K562 (cell line): Measurements from ENCODE around the gene RGMA. TPM values are rescaled to one million over a fixed set of nuclear protein-coding genes. Genes with fewer than 3 reads are reported as not detected.

Experiments used
- ATAC-seq: fragments of 200-7000 bp; cut with Tn5 transposase; 3 replicates; pipeline ENCODE4 v1.9.1; 2020; ENCODE audit warnings: moderate library complexity
- BruUV-seq: library from RNA; stranded (reverse); fragments of 400-500 nt; replicated peaks from 2 replicates; lab custom pipeline; 2021; lab: Mats Ljungman, UMichigan
- CTCF ChIA-PET: fragments of 300-600 bp; formaldehyde crosslinking; extraction: SDS; loops from one replicate; lab custom pipeline; 2021; ENCODE audit warnings: low intra/inter-chr PET ratio; lab: Yijun Ruan, JAX
- POLR2A ChIA-PET: fragments of 300-600, 350-650 bp; sonication (Branson Sonifier 250); formaldehyde crosslinking; extraction: SDS; loops from one replicate; lab custom pipeline; 2021; ENCODE audit warnings: antibody characterized with exemption, inconsistent platforms; lab: Yijun Ruan, JAX
- DNase-seq, 4 experiments: peaks; one replicate each; pipeline versions ENCODE4 v3.0.0 to v3.0.0-alpha.2; 2011 to 2018; ENCODE audit warnings: low spot score in 3 of 4, mixed read lengths in 3 of 4; ENCODE audit errors: extremely low read depth in 1 of 4
- FAIRE-seq: peaks from 2 replicates; lab custom pipeline; 2011; peaks lifted over from hg19 to GRCh38; lab: Jason Lieb, UNC
- H2AFZ ChIP-seq: 2 replicates; pipeline ENCODE4 v1.6.0; 2011; ENCODE audit warnings: low read depth, low read length, control low read depth, inconsistent platforms
- H3K27ac ChIP-seq: fragments of 200-600 bp; 3 replicates; pipeline ENCODE4 v1.8.0; 2011; ENCODE audit warnings: low read depth, mild to moderate bottlenecking, control low read depth, inconsistent platforms, low read length, moderate library complexity, mixed read lengths; ENCODE audit errors: extremely low read depth
- H3K27me3 ChIP-seq, 2 experiments: fragments of 300-600 bp in 1 of 2; 2 replicates in 1 of 2; 3 replicates in 1 of 2; pipeline versions ENCODE4 v1.6.0 to v1.8.0; 2011; ENCODE audit warnings: inconsistent platforms in 2 of 2, low read length in 2 of 2, mild to moderate bottlenecking in 1 of 2, mixed read lengths in 1 of 2, moderate library complexity in 1 of 2; ENCODE audit not compliant: control insufficient read depth in 2 of 2, insufficient read depth in 2 of 2
- H3K36me3 ChIP-seq: fragments of 300-600 bp; 3 replicates; pipeline ENCODE4 v1.8.0; 2011; ENCODE audit warnings: mild to moderate bottlenecking, low read length, inconsistent platforms; ENCODE audit not compliant: control insufficient read depth, insufficient read depth
- H3K4me1 ChIP-seq, 2 experiments: fragments of 200-600 bp in 1 of 2; replicated peaks in 1 of 2; 2 replicates in 1 of 2; 3 replicates in 1 of 2; pipeline versions ENCODE4 v1.5.1 to v1.8.0; 2011; ENCODE audit warnings: inconsistent platforms in 2 of 2, low read length in 2 of 2, mild to moderate bottlenecking in 1 of 2, mixed read lengths in 1 of 2, moderate library complexity in 1 of 2; ENCODE audit not compliant: control insufficient read depth in 2 of 2, insufficient read depth in 2 of 2
- H3K4me2 ChIP-seq: 2 replicates; pipeline ENCODE4 v1.6.1; 2011; ENCODE audit warnings: low read length, control low read depth, inconsistent platforms, mixed read lengths; ENCODE audit not compliant: insufficient read depth
- H3K4me3 ChIP-seq: fragments of 200-600 bp; sonication (generic), shearing (Covaris generic); 2 replicates; pipeline ENCODE4 v1.5.1; 2016; ENCODE audit warnings: control low read depth, inconsistent platforms
- H3K79me2 ChIP-seq: fragments of 200-600 bp; 3 replicates; pipeline ENCODE4 v1.8.0; 2011; ENCODE audit warnings: low read length, inconsistent platforms; ENCODE audit not compliant: control insufficient read depth, insufficient read depth
- H3K9ac ChIP-seq, 2 experiments: 2 replicates each; pipeline versions ENCODE4 v1.6.0 to v1.6.1; 2011; ENCODE audit warnings: low read depth in 2 of 2, low read length in 2 of 2, control low read depth in 1 of 2, inconsistent platforms in 1 of 2, mild to moderate bottlenecking in 1 of 2, mixed read lengths in 1 of 2; ENCODE audit not compliant: insufficient read depth in 1 of 2
- H3K9me1 ChIP-seq: one replicate; pipeline ENCODE4 v1.6.0; 2011; ENCODE audit warnings: inconsistent platforms, mild to moderate bottlenecking, low read length, moderate library complexity; ENCODE audit not compliant: control insufficient read depth, insufficient read depth
- H3K9me3 ChIP-seq: replicated peaks from 2 replicates; pipeline ENCODE4 v1.5.1; 2011; ENCODE audit warnings: low read depth, low read length, inconsistent platforms; ENCODE audit not compliant: control insufficient read depth, insufficient read depth
- H4K20me1 ChIP-seq: replicated peaks from 2 replicates; pipeline ENCODE4 v1.6.1; 2011; ENCODE audit warnings: low read length, inconsistent platforms, mixed read lengths; ENCODE audit not compliant: control insufficient read depth, insufficient read depth
- CCAR2 ChIP-seq: fragments of 200-400 bp; formaldehyde crosslinking; IDR thresholded peaks from 2 replicates; pipeline ENCODE4 v1.6.1; 2017; ENCODE audit warnings: mild to moderate bottlenecking, low read depth, low read length
- ELK1 ChIP-seq: sonication (generic); formaldehyde crosslinking; IDR thresholded peaks from 2 replicates; pipeline ENCODE4 v1.8.1; 2022; ENCODE audit warnings: missing genetic modification reagents
- GATAD2A ChIP-seq: fragments of 450-650 bp; IDR thresholded peaks from 2 replicates; pipeline ENCODE4 v1.6.1; 2017
- HOXB6 ChIP-seq: fragments of 250-450 bp; sonication (Bioruptor Pico); IDR thresholded peaks from 2 replicates; pipeline ENCODE4 v1.5.1; 2022; ENCODE audit warnings: mild to moderate bottlenecking, borderline replicate concordance
- NFE2L1 ChIP-seq: fragments of 450-650 bp; IDR thresholded peaks from 2 replicates; pipeline ENCODE4 v1.6.1; 2016; ENCODE audit warnings: missing genetic modification characterization, low read depth, mild to moderate bottlenecking, missing compliant biosample characterization, moderate library complexity, borderline replicate concordance
- SAFB ChIP-seq: fragments of 200-400 bp; formaldehyde crosslinking; IDR thresholded peaks from 2 replicates; pipeline ENCODE4 v1.6.1; 2017; ENCODE audit warnings: low read depth, low read length, borderline replicate concordance
- ZHX1 ChIP-seq: fragments of 150-350 bp; conservative IDR thresholded peaks from 2 replicates; pipeline ENCODE4 v1.6.1; 2014; ENCODE audit warnings: low read length
- ZNF134 ChIP-seq: fragments of 250-450 bp; sonication (Bioruptor Pico); conservative IDR thresholded peaks from 2 replicates; pipeline ENCODE4 v1.4.0; 2020
- ZNF175 ChIP-seq: fragments of 200-800 bp; sonication (Bioruptor generic); IDR thresholded peaks from 2 replicates; pipeline ENCODE4 v1.6.1; 2016; ENCODE audit warnings: low read depth, mild to moderate bottlenecking, missing genetic modification characterization, missing compliant biosample characterization
- WGBS: fragments of 100-300 bp; shearing (Covaris generic); methylation state at CpG from one replicate; pipeline ENCODE4 v1.1.6; 2016; ENCODE audit warnings: low coverage, mixed read lengths; ENCODE audit not compliant: insufficient coverage; ENCODE audit errors: missing lambda C conversion rate; 5-methylcytosine and 5-hydroxymethylcytosine counted together
- in situ Hi-C: fragments of 300-500 bp; cut with MboI; formaldehyde crosslinking; loops from 4 replicates; pipeline ENCODE4 v1.15.0; 2018; ENCODE audit warnings: inconsistent platforms, mixed read lengths
- intact Hi-C: fragments of 100-400 bp; cut with micrococcal nuclease; formaldehyde crosslinking; loops from 2 replicates; pipeline ENCODE4 v1.14.2; 2022
- polyA plus RNA-seq, 8 experiments: library from polyadenylated mRNA; depleted of rRNA in 4 of 8; stranded (reverse) in 5 of 8; unstranded in 3 of 8; fragments of >200 nt; fragmentation: Nextera tagmentation in 2 of 8; fragmentation: Illumina TruSeq in 1 of 8; extraction: Ambion mirVana in 2 of 8; extraction: Trizol in 1 of 8; gene quantifications; 2 replicates each; pipeline versions ENCODE4 v1.2.1 to v1.2.3, GENCODE V29; 2011 to 2014; ENCODE audit warnings: inconsistent platforms in 1 of 8, missing spikeins in 1 of 8
- total RNA-seq, 7 experiments: library from RNA; depleted of rRNA in 6 of 7; stranded (reverse); fragments of >200 nt in 6 of 7; fragmentation: Illumina TruSeq in 2 of 7; extraction: Trizol in 2 of 7; gene quantifications; 2 replicates each; pipeline versions ENCODE4 v1.2.1 to v1.2.3, GENCODE V29; 2011 to 2021; ENCODE audit warnings: low replicate concordance in 1 of 7

Gene RGMA
- total and polyA plus RNA-seq, 9 of the 15 experiments (the other 6 are each of a cell fraction or from before 2014, with no cell fraction given): 0.03 to 0.05 (median 0.03) TPM; not detected in 6

GRCh38 chr15:93012786-93013185 lies 76.2 kb downstream of the RGMA start:
- Histone ChIP-seq H3K79me2 (no peaks in the 10 kb centered on the region), H3K9me1 (no peaks in the 10 kb centered on the region), H3K4me3 (no peak overlapping the region), H4K20me1 (no peaks in the 10 kb centered on the region; the same call in 1 of the 2 replicates), H3K4me1 (no peaks in the 10 kb centered on the region), H3K4me2 (no peak overlapping the region), H3K9me3 (no peaks in the 10 kb centered on the region), H2AFZ (no peak overlapping the region), H3K36me3 (peaks cover 97% of the 10 kb centered on the region), H3K27me3 (no peaks in the 10 kb centered on the region), H3K9ac (no peak overlapping the region), H3K27ac (no peak overlapping the region)
- in situ Hi-C loops (no loop called here), intact Hi-C loops (no loop called here)
- DNase-seq (no peak), ATAC-seq (no peak), FAIRE-seq (no peak)
- no peak for TF ChIP-seq ZNF175 (CRISPR knock-in tag)
- TF ChIP-seq CCAR2: no peak
- no peak for TF ChIP-seq ZNF134 (CRISPR knock-in tag)
- TF ChIP-seq HOXB6 (CRISPR knock-in tag): no peak
- TF ChIP-seq SAFB: no peak
- TF ChIP-seq ELK1 (CRISPR knock-in tag): no peak
- no peak for TF ChIP-seq GATAD2A
- no peak for TF ChIP-seq NFE2L1 (tag)
- TF ChIP-seq ZHX1: no peak
- ChIA-PET POLR2A (no interaction called here), CTCF (no interaction called here)
- no TSS peak for BruUV-seq
- 81% methylated on average over 1 of the region's 1 CpG for WGBS
